Stimulated activated CD8-positive, alpha-beta memory T cell treated with anti-CD3 and anti-CD28 coated beads, Interleukin-12 subunit alpha, Interleukin-12 subunit beta, amount 100 ng/mL, for 24 hours (primary cell): ENCODE measurements around the gene KSR1.
A peak's percentile ranks its signal among the peaks of the same experiment; 100 is the strongest.

Experiments
- DNase-seq: peaks from one replicate; pipeline ENCODE4 v3.0.0-alpha.2; 2020; ENCODE audit errors: extremely low read depth

Gene KSR1

DNA sequence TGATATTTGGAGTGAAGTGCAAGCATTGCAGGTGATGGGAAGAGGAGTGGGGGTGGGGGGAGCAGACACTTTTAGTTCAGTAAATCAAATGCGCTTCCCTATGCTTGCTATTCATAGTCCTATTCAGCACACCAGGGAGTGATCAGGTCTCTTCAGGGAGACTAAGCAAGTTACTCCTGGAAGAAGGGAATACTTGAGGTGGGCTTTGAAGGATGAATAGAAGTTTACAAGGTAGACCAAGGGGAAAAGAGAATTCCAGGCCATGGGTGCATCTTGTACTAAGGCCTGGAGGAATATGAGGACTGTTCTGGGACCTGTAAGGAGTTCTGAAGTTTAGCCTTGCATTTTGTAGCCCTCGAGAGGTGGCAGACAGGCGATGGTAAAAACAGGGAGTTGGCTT is 134.6 kb downstream of the KSR1 start:
- no peak for DNase-seq

- DNase-seq = no peak
These were observed 135.7 kb downstream of the KSR1 start for GRCh38 chr17:27591986-27592385.

DNA sequence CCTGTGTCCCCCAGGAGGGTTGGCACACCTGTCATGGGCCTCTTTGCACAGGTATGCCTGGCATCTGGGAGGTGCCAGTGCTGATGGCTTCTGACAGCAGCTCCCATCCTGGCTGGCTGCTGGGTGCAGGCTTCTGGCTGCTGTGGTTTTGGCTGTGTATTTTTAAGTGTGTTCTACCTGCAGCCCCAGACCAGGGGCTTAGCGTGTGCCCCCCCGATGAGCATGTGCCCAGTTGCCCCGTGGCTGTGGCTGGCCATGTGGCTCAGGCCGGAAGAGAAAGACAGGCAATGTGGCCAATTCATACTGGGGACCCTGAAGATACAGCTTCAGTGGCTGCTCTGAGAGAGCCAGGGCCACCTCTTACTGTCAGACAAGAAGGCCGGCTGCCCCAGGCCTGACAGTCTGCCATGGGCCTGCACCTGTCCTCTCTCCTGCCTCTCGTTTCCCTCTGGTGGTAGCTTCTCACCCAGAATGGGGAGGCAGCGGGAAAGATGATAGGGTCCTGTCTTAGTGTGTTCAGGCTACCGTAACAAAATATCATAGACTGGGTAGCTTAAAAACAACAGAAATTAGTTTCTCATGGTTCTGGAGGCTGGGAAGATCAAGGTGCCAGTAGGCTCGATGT is 137.1 kb downstream of the KSR1 start:
- no peak for DNase-seq

DNA sequence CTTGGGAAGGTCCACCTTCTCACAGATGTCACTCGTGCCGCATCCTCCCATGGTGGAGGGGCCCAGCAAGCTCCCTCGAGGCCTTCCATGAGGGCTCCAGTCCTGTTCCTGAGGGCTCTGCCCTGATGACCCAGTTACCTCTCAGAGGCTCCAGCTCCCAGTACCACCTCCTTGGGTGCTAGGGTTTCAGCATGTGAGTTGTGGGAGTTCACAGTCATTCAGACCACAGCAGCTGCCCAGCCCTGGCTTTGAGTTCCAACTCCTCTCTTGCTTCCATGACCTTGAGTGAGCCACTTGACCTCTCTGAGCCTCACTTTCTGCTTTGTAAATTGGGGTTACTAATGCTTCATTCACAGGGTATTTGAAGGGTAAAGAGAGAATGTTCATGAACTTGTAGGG is 137.6 kb downstream of the KSR1 start:
- DNase-seq = no peak

GRCh38 chr17:27595208-27595607 is 139.0 kb downstream of the KSR1 start:
- DNase-seq = no peak

GRCh38 chr17:27596096-27596495 is 139.8 kb downstream of the KSR1 start:
- no peak for DNase-seq

- no peak for DNase-seq
These were observed 140.4 kb downstream of the KSR1 start for GRCh38 chr17:27596566-27597187.

DNA sequence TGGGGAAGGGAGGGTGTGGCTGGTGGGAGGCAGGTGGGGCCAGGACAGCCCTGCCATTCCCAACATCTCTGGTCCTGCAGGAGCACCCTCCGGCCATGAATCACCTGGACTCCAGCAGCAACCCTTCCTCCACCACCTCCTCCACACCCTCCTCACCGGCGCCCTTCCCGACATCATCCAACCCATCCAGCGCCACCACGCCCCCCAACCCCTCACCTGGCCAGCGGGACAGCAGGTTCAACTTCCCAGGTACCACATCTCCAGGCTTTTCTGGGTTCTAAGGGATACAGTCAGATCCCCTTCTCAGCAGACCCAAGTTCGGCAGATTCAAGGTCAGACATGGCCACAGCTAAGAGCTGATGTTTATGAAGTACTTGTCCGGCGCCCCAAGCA is 140.9 kb downstream of the KSR1 start:
- DNase-seq = no peak

- DNase-seq = no peak
These were observed 141.6 kb downstream of the KSR1 start for GRCh38 chr17:27597783-27598320.

DNA sequence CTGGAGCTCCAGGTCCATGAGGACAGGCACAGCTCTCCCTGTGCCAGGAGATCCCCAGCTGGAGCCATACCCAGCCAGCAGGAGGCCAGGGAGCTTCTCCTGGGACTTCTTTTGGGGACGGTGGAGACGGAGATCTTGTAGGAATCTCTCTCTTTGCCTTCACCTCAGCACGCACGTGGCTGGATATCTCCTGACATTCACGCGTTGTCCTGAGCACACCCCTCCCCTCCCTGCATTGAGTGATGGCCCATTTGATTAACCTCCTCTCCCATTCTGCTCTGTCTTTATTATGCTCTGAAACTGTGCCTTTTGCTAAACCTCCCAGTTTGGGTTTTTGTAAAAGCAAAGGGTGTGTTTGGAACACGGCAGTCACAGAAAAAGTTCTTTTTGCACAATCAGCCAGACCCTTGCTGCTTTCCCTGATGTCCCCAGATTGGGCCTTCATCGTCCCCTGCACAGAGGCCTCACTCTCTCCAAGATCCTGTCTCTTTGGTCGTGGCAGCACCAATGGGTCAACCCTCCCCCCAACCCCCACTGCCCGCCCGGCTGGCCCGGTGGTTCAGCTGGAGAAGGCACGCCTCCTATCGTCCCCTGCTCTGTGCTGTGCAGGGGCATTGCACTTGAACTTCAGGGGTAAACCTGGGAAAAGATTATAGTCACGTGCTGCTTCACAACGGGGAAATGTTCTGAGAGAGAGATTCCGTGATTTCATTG is 142.2 kb downstream of the KSR1 start:
- no peak for DNase-seq

- DNase-seq = no peak
These were observed 144.2 kb downstream of the KSR1 start for GRCh38 chr17:27600471-27600870.

DNA sequence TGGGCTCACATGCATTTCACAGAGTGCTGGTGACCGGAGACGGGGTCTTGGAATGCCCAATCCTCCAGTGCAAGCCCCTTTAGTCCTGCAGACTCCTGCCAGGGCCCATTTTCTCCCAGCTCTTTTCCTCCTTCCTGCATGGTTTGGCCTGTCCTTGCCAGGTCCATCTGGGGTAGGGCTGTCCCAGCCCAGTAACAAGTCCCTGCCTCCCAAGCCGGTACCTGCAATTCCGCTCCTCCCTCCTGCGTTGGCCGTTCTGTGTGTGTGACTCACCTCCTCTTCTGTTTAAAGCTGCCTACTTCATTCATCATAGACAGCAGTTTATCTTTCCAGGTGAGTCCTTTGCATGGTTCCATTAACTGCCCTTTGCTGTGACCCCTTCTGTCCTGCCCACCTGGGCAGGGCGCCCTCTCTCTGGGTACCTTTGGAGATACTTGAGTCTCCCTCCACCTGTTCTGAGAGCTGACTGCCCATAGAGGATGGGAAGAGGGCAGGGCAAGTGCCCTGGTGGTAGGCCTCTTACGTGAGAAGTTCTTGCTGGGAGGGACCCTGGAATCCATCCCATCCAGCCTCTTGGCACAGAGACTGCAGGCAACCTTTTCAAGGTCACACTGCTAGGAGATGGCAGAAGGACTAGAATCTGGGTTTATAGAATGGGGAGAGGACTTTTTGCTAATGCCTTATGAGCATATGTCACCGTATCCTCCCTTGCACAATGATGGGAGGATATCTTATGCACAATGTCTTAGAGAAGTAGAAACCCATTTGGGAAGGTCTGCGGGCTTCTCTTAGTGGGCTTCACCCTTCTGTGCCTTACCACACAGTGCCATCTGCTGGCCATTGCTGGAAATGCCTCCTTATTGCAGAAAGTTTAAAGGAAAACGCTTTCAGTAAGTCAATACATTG is 145.1 kb downstream of the KSR1 start:
- peak; percentile 52 for DNase-seq

GRCh38 chr17:27601975-27602302 is 145.7 kb downstream of the KSR1 start:
- no peak for DNase-seq

GRCh38 chr17:27602721-27603420 is 146.6 kb downstream of the KSR1 start:
- DNase-seq = peak; percentile 31

GRCh38 chr17:27603421-27603770 is 147.1 kb downstream of the KSR1 start:
- DNase-seq = no peak

GRCh38 chr17:27603880-27604794 is 147.9 kb downstream of the KSR1 start:
- no peak for DNase-seq

DNA sequence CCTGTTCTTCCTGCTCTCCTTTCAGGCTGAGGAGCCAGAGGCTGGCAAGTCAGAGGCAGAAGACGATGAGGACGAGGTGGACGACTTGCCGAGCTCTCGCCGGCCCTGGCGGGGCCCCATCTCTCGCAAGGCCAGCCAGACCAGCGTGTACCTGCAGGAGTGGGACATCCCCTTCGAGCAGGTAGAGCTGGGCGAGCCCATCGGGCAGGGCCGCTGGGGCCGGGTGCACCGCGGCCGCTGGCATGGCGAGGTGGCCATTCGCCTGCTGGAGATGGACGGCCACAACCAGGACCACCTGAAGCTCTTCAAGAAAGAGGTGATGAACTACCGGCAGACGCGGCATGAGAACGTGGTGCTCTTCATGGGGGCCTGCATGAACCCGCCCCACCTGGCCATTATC is 149.2 kb downstream of the KSR1 start:
- DNase-seq = no peak

GRCh38 chr17:27607521-27608091 is 151.4 kb downstream of the KSR1 start:
- no peak for DNase-seq

DNA sequence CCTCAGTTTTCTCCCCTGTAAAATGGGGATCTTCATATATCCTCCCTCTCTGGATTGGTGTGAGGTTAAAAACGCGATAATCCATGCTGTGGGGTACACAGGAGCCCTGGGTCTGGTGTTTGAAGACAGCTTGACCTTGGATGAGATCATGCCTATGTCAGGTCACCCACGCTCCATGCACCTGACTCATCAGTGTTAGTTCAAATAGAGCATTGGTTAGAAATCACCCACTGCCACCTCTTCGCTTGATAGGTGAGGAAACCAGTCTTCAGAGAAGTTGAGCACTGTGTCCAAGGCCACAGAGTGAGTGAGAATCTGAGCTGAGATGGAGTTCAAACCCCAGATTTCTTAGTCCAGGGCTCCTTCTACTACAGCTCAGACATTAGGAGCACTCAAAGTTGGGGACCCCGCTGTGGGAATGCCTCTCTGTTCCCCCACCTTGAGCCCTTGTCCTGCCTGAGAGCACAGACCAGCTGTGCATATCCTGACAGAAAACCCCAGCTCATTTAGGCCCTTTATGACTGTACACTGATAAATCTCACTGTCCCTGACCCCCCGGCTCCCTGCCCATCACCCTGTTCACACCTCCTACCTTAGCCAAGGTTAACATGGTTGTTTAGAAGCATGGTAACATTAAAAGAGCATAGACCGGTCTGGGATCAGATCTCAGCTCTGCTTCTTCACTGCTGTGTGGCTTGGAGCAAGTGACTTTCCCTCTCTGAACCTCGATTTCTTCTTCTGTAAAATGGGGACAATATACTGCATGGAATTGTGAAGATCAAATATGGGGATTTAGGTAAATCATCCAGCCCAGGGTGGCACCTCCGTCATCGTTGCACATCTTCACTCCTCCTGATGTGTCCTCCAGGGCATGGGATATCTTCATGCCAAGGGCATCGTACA is 152.3 kb downstream of the KSR1 start:
- DNase-seq = no peak
